SU-DHL-6 (cell line): ENCODE results near the gene FETUB.

Source experiments
- H2AFZ ChIP-seq: fragments of 200-600 bp; sonication (generic); 2 replicates; pipeline ENCODE4 v1.6.1; 2014; ENCODE audit warnings: low read depth, mild to moderate bottlenecking, moderate library complexity, mixed read lengths, antibody characterized with exemption, low read length; ENCODE audit not compliant: severe bottlenecking
- H3F3A ChIP-seq: fragments of 200-600 bp; shearing (Covaris generic); 2 replicates; pipeline ENCODE4 v1.6.0; 2016; ENCODE audit warnings: antibody characterized with exemption, mild to moderate bottlenecking; ENCODE audit not compliant: insufficient read depth
- H3K27ac ChIP-seq: fragments of 200-600 bp; sonication (generic); 2 replicates; pipeline ENCODE4 v1.5.1; 2016; ENCODE audit warnings: low read depth, mild to moderate bottlenecking, low read length, moderate library complexity, mixed read lengths
- H3K27me3 ChIP-seq: fragments of 200-600 bp; sonication (generic), shearing (Covaris generic); 2 replicates; pipeline ENCODE4 v1.6.0; 2014; ENCODE audit warnings: mild to moderate bottlenecking, low read length
- H3K36me3 ChIP-seq: fragments of 200-600 bp; sonication (generic); 2 replicates; pipeline ENCODE4 v1.6.1; 2014; ENCODE audit warnings: mild to moderate bottlenecking, low read length, mixed read lengths
- H3K4me2 ChIP-seq: fragments of 300-600, 200-600 bp; shearing (Covaris generic), sonication (generic); 2 replicates; pipeline ENCODE4 v1.6.0; 2014; ENCODE audit warnings: low read length, low read depth, mild to moderate bottlenecking; ENCODE audit not compliant: poor library complexity, severe bottlenecking
- H3K4me3 ChIP-seq: fragments of 200-600 bp; sonication (generic); 2 replicates; pipeline ENCODE4 v1.5.1; 2014; ENCODE audit warnings: antibody characterized with exemption, low read length, mild to moderate bottlenecking, mixed read lengths; ENCODE audit not compliant: insufficient read depth, poor library complexity, severe bottlenecking
- H3K79me2 ChIP-seq: fragments of 200-600 bp; sonication (generic); 2 replicates; pipeline ENCODE4 v1.6.1; 2014; ENCODE audit warnings: mild to moderate bottlenecking, low read length, moderate library complexity; ENCODE audit not compliant: insufficient read depth
- H3K9ac ChIP-seq: fragments of 200-600 bp; sonication (generic); 2 replicates; pipeline ENCODE4 v1.7.0; 2014; ENCODE audit warnings: mild to moderate bottlenecking, low read length
- H3K9me2 ChIP-seq: fragments of 200-600 bp; sonication (generic); replicated peaks from 2 replicates; pipeline ENCODE4 v1.6.1; 2014; ENCODE audit warnings: low read length; ENCODE audit not compliant: insufficient read depth
- H3K9me3 ChIP-seq: fragments of 200-600 bp; sonication (generic); 2 replicates; pipeline ENCODE4 v1.6.1; 2014; ENCODE audit warnings: low read length, mixed read lengths; ENCODE audit not compliant: insufficient read depth
- H4K20me1 ChIP-seq: fragments of 200-600 bp; sonication (generic); 2 replicates; pipeline ENCODE4 v1.6.1; 2014; ENCODE audit warnings: low read depth, mild to moderate bottlenecking, antibody characterized with exemption, low read length, moderate library complexity, mixed read lengths
- CTCF ChIP-seq: fragments of 200-600 bp; sonication (generic); IDR thresholded peaks from one replicate; pipeline ENCODE4 v1.5.1; 2017; ENCODE audit warnings: antibody characterized with exemption, mild to moderate bottlenecking, low read length, moderate library complexity; ENCODE audit not compliant: insufficient read depth, poor library complexity, severe bottlenecking
- EZH2phosphoT487 ChIP-seq: fragments of 200-600 bp; sonication (generic), shearing (Covaris generic); conservative IDR thresholded peaks from 2 replicates; pipeline ENCODE4 v1.6.1; 2018; ENCODE audit warnings: mild to moderate bottlenecking, antibody characterized with exemption, low read length, moderate library complexity, mixed read lengths

The FETUB gene

GRCh38 chr3:186614266-186614596, 26.0 kb upstream of the FETUB start:
- no peaks in the 10 kb centered on the region for H3K27me3 ChIP-seq
- H3K4me3 ChIP-seq, result no peak overlapping the region
- peak overlapping the region; percentile 49 for H3K4me2 ChIP-seq
- H3K9me2 ChIP-seq, result no peaks in the 10 kb centered on the region
- peak overlapping the region; percentile 83 for H2AFZ ChIP-seq
- H3K79me2 ChIP-seq, result no peaks in the 10 kb centered on the region
- H3K27ac ChIP-seq, result no peak overlapping the region
- H4K20me1 ChIP-seq, result no peaks in the 10 kb centered on the region
- H3K36me3 ChIP-seq, result no peaks in the 10 kb centered on the region
- TF ChIP-seq CTCF, result no peak
- no peak for TF ChIP-seq EZH2phosphoT487
- H3K9ac ChIP-seq, result 0 out of 2 replicates have a peak overlapping the region, but pooled peaks have one; percentile 15
- no peaks in the 10 kb centered on the region for H3K9me3 ChIP-seq
- no peaks in the 10 kb centered on the region for H3F3A ChIP-seq

GRCh38 chr3:186614597-186615483, 25.4 kb upstream of the FETUB start:
- Histone ChIP-seq H3K9ac (0 out of 2 replicates have a peak overlapping the region, but pooled peaks have one; percentile 15), H3K9me2 (no peaks in the 10 kb centered on the region), H3K9me3 (no peaks in the 10 kb centered on the region), H3K4me2 (peak overlapping the region; percentile 49), H3K79me2 (no peaks in the 10 kb centered on the region), H3F3A (no peaks in the 10 kb centered on the region), H3K27me3 (no peaks in the 10 kb centered on the region), H2AFZ (peak overlapping the region; percentile 83), H3K36me3 (no peaks in the 10 kb centered on the region), H3K27ac (no peak overlapping the region), H3K4me3 (no peak overlapping the region), H4K20me1 (no peaks in the 10 kb centered on the region)
- TF ChIP-seq CTCF (peak; percentile 92), EZH2phosphoT487 (no peak)

GRCh38 chr3:186616299-186616617, 23.9 kb upstream of the FETUB start:
- H3K27me3 ChIP-seq, result no peaks in the 10 kb centered on the region
- no peak overlapping the region for H3K9ac ChIP-seq
- no peak overlapping the region for H3K4me3 ChIP-seq
- no peaks in the 10 kb centered on the region for H3K9me3 ChIP-seq
- TF ChIP-seq EZH2phosphoT487 (no peak), CTCF (no peak)
- H2AFZ ChIP-seq, result no peak overlapping the region
- H3K79me2 ChIP-seq, result no peaks in the 10 kb centered on the region
- H3K36me3 ChIP-seq, result no peaks in the 10 kb centered on the region
- no peak overlapping the region for H3K4me2 ChIP-seq
- H3F3A ChIP-seq, result no peaks in the 10 kb centered on the region
- no peak overlapping the region for H3K27ac ChIP-seq
- no peaks in the 10 kb centered on the region for H4K20me1 ChIP-seq
- H3K9me2 ChIP-seq, result no peaks in the 10 kb centered on the region
